ENCODE results near the gene EFCAB6.

- TF ChIP-seq CTCF (IDR thresholded peaks at IDR 0.05) (no peak), POLR2A (IDR thresholded peaks at IDR 0.05) (no peak)
These were observed 91.4 kb downstream of the EFCAB6 start for GRCh38 chr22:43720716-43721115.

All from adrenal gland (tissue), 5 donors.